Mucosa of rectum (tissue), 2 donors: ENCODE results near the gene PTGES2.
A peak's percentile ranks its signal among the peaks of the same experiment; 100 is the strongest.

Experiments
- H3K27ac ChIP-seq, 2 donors: one replicate each; pipeline ENCODE4 v1.7.0; 2013; ENCODE audit warnings: inconsistent platforms in 2 of 2, low read depth in 2 of 2, low read length in 2 of 2
- H3K27me3 ChIP-seq, 2 donors: one replicate each; pipeline ENCODE4 v1.7.0; 2013; ENCODE audit warnings: low read length in 2 of 2; ENCODE audit not compliant: control insufficient read depth in 2 of 2, insufficient read depth in 2 of 2
- H3K36me3 ChIP-seq, 2 donors: one replicate each; pipeline ENCODE4 v1.7.0; 2013; ENCODE audit warnings: low read length in 2 of 2; ENCODE audit not compliant: control insufficient read depth in 2 of 2, insufficient read depth in 2 of 2
- H3K4me1 ChIP-seq, 2 donors: one replicate each; pipeline ENCODE4 v1.7.0; 2013; ENCODE audit warnings: low read length in 2 of 2, mild to moderate bottlenecking in 1 of 2; ENCODE audit not compliant: control insufficient read depth in 2 of 2, insufficient read depth in 2 of 2
- H3K4me3 ChIP-seq, 2 donors: one replicate each; pipeline ENCODE4 v1.7.0; 2013; ENCODE audit warnings: low read length in 2 of 2
- H3K9ac ChIP-seq, 2 donors: one replicate each; pipeline ENCODE4 v1.7.0; 2013; ENCODE audit warnings: low read length in 2 of 2, low read depth in 1 of 2, mild to moderate bottlenecking in 1 of 2
- H3K9me3 ChIP-seq, 2 donors: one replicate each; pipeline ENCODE4 v1.7.0; 2013; ENCODE audit warnings: low read length in 2 of 2; ENCODE audit not compliant: control insufficient read depth in 2 of 2
- donor health status: healthy.
- donor health status: Normal muscosa, but diverticular disease.

Gene PTGES2

DNA sequence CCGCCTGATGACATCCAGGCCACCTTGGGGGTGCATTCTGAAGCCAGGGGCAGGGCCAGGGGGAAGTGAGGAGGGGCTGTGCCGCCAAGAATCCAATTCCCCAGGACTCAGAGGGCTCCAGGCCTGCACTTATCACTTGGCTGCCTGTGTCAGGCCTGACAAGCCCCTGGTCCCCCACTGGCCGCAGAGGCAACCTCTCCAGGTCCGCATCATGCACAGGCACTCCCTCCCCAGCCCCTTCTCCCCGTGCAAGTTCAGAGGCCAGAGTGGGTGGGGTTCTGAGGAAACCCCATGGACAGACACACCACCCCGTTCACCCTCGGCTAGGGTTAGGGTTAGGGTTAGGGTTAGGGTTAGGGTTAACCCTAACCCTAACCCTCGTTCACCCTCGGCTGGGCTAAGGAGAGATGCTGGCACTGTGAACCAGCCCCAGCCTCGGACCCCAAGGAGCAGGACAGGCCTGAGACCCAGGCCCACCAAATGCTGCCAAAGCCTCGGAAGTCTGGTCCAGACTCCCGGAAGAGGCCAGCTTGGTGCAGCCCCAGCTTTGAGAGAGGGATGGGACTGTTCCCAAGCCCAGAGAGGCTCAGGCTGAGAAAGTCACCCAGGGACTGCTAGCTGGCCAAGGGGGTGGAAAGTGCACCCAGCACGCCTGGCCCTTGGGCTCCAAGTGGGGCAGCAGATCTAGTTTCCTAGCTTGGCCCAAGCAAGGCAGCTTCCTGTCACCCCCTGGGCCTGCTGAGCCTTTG lies 26.6 kb upstream of the PTGES2 start:
- H3K27me3 ChIP-seq: no peaks in the 10 kb centered on the region
- no peak overlapping the region for H3K4me3 ChIP-seq
- no peak overlapping the region for H3K27ac ChIP-seq
- no peaks in the 10 kb centered on the region for H3K9me3 ChIP-seq
- H3K9ac ChIP-seq: no peak overlapping the region
- H3K36me3 ChIP-seq: no peaks in the 10 kb centered on the region
- peaks cover 12 to 16% of the 10 kb centered on the region in 2 donors for H3K4me1 ChIP-seq

DNA sequence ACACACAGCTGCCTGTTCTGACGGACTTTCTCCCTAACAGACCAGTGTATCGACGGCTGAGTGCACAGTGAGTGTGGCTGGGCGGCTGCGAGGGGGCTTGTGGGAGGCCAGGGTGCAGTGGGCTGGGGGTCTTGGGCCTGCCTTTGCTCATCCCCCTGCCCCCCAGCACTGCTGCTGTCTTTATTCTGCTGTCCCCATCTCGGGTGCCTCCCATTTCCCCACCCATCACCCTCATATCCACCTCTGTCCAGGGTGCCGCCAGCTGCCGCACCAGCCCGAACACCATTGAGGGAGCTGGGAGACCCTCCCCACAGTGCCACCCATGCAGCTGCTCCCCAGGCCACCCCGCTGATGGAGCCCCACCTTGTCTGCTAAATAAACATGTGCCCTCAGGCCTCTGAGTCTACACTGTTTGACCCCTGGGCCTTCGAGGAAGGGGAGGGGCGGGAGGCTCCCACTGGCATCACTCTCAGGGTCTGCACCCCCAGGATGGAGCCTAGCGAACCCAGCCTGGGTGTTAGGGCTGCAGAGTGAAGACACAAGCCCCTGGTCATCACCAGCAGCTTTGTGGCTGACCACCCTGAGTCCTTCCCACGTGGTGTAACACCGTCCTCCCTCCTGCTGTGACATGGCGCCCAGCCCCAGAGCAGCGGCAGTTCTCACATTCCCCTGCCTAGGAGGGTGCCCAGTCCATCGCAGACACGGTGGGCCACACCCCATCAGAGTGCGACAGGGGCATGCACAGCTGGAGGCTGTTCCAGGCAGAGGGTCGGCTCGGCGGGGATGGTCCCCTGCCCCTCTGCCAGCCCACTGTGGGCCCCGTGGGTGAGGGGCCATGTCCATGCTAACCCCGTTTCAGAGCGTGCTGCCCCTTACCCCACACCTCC lies 25.8 kb upstream of the PTGES2 start:
- H3K27ac ChIP-seq: no peak overlapping the region
- no peak overlapping the region for H3K9ac ChIP-seq
- no peaks in the 10 kb centered on the region for H3K27me3 ChIP-seq
- H3K4me1 ChIP-seq: peaks cover 20 to 23% of the 10 kb centered on the region in 2 donors
- no peak overlapping the region for H3K4me3 ChIP-seq
- no peaks in the 10 kb centered on the region for H3K9me3 ChIP-seq
- H3K36me3 ChIP-seq: no peaks in the 10 kb centered on the region

DNA sequence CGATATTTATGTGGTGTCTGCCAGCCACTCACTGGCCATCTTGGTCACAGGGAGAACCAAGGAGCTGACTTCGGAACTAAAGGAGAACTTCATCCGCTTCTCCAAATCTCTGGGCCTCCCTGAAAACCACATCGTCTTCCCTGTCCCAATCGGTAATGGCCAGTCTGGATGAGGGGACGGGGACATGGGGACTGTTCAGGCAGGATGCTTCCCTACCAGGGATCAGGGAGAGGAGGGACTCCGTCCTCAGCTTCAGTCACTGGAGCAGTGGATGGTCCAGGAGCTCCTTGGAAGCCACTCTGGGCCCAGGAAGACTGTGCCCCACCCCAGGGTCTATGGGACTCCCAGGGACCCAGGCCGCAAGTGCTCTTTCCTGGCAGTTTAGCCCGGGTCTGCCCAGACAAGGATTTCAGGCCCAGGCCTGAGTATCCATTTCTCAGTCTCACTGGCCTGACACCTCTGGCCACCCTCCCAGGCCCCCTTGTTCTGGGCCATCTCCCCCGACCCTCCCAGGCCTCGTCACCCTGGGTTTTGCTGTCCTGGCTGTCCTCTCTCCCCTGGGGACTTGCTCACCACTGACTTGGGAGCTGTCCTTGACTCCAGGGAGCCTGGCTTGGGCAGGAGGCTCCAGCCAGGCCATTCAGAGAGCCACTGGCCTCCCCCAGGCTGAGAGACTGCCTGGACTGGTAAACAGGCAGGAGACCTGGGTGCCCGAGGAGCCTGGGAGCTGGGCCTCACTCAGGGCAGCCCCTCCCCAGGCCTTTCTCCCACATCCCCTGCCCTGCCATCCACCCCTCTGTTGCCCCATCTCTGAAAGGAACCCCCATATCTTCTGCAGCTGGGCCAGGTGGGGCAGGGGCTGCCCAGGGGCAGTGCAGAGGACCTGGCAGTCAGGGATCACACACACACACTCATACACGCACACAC lies 24.9 kb upstream of the PTGES2 start:
- Histone ChIP-seq H3K9me3 (no peaks in the 10 kb centered on the region), H3K4me1 (peaks cover 23 to 27% of the 10 kb centered on the region in 2 donors), H3K36me3 (no peaks in the 10 kb centered on the region), H3K27me3 (no peaks in the 10 kb centered on the region), H3K27ac (no peak overlapping the region), H3K9ac (no peak overlapping the region), H3K4me3 (no peak overlapping the region)

DNA sequence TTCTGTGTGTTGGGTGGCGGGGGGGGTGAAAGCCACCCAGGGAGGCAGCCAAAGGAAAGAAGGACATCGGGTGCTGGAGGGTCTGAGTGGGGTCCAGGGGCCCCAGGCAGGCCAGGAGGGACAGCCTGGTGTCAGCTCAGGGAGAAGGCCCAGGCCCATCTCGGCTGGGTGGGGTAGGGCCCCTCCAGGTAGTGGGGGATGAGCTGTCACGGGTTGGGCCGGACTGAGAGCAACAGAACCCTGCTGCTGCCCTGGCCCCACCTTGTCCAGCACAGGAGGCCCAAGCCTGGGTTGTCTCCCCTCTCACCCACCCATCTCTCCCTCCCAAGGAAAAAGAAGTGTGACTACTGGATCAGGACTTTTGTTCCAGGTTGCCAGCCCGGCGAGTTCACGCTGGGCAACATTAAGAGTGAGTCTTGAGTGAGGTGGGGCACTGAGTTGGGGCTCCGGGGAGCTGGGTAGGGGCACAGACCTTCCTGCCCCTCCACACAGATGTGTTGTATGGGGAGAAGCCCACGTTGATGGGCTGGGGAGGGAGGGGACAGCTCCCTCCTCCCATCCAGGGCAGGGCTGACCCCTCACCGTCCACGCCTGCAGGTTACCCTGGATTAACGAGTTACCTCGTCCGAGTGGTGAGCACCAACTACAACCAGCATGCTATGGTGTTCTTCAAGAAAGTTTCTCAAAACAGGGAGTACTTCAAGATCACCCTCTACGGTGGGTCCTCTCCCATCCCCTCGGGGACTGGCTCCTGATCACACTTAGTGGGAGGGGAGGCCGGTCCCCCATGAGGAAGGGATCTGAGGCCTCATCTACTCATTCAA lies 24.0 kb upstream of the PTGES2 start:
- no peaks in the 10 kb centered on the region for H3K36me3 ChIP-seq
- no peak overlapping the region for H3K27ac ChIP-seq
- peaks cover 23 to 27% of the 10 kb centered on the region in 2 donors for H3K4me1 ChIP-seq
- no peaks in the 10 kb centered on the region for H3K27me3 ChIP-seq
- no peak overlapping the region for H3K9ac ChIP-seq
- no peak overlapping the region for H3K4me3 ChIP-seq
- no peaks in the 10 kb centered on the region for H3K9me3 ChIP-seq

DNA sequence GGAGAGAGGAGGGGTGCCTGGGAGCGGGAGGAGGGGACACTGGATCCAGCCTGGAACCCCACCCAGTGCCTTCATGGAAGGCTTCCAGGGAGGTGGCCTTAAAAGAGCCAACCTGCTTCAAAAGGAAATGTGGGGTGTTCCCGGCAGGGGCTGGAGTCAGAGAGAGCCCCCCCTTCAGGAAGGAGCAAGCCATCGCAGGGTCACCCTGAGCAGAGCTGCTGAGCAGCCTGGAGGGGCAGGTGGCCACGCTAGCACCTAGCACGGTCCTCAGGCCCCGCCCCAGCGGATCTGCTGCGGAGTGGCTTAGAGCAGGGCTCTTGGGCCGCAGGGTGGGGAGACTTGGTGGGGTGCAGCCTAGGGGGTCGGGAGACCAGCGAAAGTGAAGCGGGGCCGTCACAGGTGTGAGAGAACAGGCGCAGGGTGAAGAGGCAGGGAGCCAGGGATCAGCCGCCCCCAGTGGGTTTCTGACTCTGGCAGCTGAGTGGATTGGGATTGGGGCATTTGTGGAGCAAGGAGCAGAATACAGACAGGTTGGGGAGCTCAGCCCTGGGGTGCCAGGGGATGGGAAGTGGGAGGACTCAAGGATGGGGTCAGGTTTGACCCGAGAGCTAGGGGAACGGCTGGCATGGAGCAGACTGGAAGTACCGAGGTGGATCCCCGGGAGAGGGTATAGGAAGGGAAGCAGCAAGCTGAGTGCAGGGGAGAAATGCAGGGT lies 23.2 kb upstream of the PTGES2 start:
- no peaks in the 10 kb centered on the region for H3K27me3 ChIP-seq
- H3K9me3 ChIP-seq: no peaks in the 10 kb centered on the region
- H3K4me3 ChIP-seq: no peak overlapping the region
- no peaks in the 10 kb centered on the region for H3K36me3 ChIP-seq
- H3K4me1 ChIP-seq: peaks cover 23 to 27% of the 10 kb centered on the region in 2 donors
- peak overlapping the region in 1 of 2 donors; percentile 34 for H3K9ac ChIP-seq
- H3K27ac ChIP-seq: peak overlapping the region in 1 of 2 donors; percentile 9

DNA sequence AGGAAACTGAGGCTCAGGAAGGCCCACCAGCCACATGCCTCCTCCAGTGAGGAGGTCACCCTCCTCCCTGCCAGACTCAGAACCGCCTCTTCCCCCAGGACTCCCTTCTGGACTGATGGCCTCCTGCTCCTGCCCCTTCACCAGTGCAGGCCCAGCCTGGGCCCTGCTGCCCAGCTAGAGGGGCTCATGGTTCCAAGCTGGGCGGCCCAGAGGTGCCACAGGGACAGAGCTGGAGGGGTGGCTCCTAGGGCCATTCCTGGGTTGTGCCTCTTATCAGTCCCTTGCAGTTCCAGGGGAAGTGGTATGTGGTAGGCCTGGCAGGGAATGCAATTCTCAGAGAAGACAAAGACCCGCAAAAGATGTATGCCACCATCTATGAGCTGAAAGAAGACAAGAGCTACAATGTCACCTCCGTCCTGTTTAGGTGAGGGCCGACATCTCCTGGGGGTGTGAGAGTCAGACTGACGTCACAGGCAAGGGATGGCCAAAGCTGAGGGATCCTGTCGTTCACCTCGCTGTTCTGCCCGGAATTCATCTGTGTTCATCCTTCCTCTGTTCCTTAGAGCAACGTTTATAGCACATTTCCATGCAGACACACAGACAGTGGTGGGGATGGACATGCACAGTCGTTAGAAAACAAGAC lies 22.5 kb upstream of the PTGES2 start:
- H3K36me3 ChIP-seq: no peaks in the 10 kb centered on the region
- H3K27ac ChIP-seq: peak overlapping the region in 1 of 2 donors; percentile 92
- H3K4me1 ChIP-seq: peaks cover 23 to 27% of the 10 kb centered on the region in 2 donors
- H3K9me3 ChIP-seq: no peaks in the 10 kb centered on the region
- no peaks in the 10 kb centered on the region for H3K27me3 ChIP-seq
- H3K9ac ChIP-seq: peak overlapping the region in 1 of 2 donors; percentile 34
- peak overlapping the region in 1 of 2 donors; percentile 1 for H3K4me3 ChIP-seq

DNA sequence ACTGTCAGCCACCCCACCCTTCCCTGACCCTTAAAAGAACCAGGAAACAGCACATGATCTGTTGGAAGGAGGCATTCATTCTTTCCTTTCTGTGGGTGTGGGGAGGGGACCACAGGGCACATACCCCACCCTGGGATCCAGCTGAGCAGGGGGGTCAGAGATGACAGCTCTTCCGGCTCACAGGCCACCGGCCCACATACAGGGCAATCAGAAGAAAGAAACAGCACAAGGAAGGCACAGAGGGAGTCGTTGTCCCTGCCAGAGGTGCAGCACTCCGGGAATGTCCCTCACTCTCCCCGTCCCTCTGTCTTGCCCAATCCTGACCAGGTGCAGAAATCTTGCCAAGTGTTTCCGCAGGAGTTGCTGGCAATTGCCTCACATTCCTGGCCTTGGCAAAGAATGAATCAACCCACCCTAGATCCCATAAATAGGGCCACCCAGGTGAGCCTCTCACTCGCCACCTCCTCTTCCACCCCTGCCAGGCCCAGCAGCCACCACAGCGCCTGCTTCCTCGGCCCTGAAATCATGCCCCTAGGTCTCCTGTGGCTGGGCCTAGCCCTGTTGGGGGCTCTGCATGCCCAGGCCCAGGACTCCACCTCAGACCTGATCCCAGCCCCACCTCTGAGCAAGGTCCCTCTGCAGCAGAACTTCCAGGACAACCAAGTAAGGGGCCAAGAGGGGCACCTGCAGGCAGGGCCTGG lies 21.6 kb upstream of the PTGES2 start, which contains the start of gene LCN2:
TSS of gene LCN2 (plus strand) at position 453 of the 701 bp plus-strand sequence. CDS start at position 526, 73 bp downstream.
- Histone ChIP-seq H3K4me3 (peak within 1 kb of the TSS; percentile 31 to 41), H3K27ac (peak within 1 kb of the TSS; percentile 92 to 93), H3K9me3 (no peaks in the 10 kb centered on the region), H3K27me3 (no peaks in the 10 kb centered on the region), H3K4me1 (peaks cover 23 to 27% of the 10 kb centered on the region in 2 donors), H3K9ac (peak within 1 kb of the TSS; percentile 60), H3K36me3 (no peaks in the 10 kb centered on the region)

DNA sequence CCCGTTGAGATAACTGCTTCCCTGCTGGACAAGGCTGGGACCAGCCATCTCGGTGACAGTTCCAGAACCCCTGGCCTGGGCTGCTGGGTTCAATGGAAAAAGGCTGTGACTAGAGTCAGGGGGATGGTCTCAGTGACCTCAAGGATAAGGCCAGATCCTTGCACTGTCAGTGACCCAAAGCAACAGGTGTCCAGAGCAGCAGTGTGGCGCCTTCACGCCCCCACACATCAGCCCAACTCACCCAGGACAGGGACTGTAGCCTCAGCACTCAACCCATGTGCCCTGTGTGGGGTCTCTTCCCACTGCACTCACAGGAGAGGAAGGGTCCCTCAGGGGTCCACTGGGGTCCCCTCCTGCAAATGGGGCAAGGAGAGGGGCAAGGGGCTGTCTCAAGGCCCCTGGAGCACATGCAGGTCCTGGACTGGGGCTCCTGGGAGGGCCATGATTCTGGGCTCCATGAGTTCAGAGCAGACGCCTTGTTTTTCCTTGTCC lies 21.0 kb upstream of the PTGES2 start:
- no peaks in the 10 kb centered on the region for H3K9me3 ChIP-seq
- H3K4me1 ChIP-seq: peaks cover 27 to 33% of the 10 kb centered on the region in 2 donors
- peak overlapping the region; percentile 60 for H3K9ac ChIP-seq
- no peaks in the 10 kb centered on the region for H3K27me3 ChIP-seq
- H3K36me3 ChIP-seq: no peaks in the 10 kb centered on the region
- H3K4me3 ChIP-seq: peak overlapping the region in 1 of 2 donors; percentile 31
- H3K27ac ChIP-seq: peak overlapping the region; percentile 92 to 93
